SU-DHL-6 (cell line): ENCODE data around the gene C10orf71.

ENCODE experiments used
- H2AFZ ChIP-seq: fragments of 200-600 bp; sonication (generic); 2 replicates; pipeline ENCODE4 v1.6.1; 2014; ENCODE audit warnings: low read depth, mild to moderate bottlenecking, moderate library complexity, mixed read lengths, antibody characterized with exemption, low read length; ENCODE audit not compliant: severe bottlenecking
- H3F3A ChIP-seq: fragments of 200-600 bp; shearing (Covaris generic); 2 replicates; pipeline ENCODE4 v1.6.0; 2016; ENCODE audit warnings: antibody characterized with exemption, mild to moderate bottlenecking; ENCODE audit not compliant: insufficient read depth
- H3K27ac ChIP-seq: fragments of 200-600 bp; sonication (generic); 2 replicates; pipeline ENCODE4 v1.5.1; 2016; ENCODE audit warnings: low read depth, mild to moderate bottlenecking, low read length, moderate library complexity, mixed read lengths
- H3K27me3 ChIP-seq: fragments of 200-600 bp; sonication (generic), shearing (Covaris generic); 2 replicates; pipeline ENCODE4 v1.6.0; 2014; ENCODE audit warnings: mild to moderate bottlenecking, low read length
- H3K36me3 ChIP-seq: fragments of 200-600 bp; sonication (generic); 2 replicates; pipeline ENCODE4 v1.6.1; 2014; ENCODE audit warnings: mild to moderate bottlenecking, low read length, mixed read lengths
- H3K4me2 ChIP-seq: fragments of 300-600, 200-600 bp; shearing (Covaris generic), sonication (generic); 2 replicates; pipeline ENCODE4 v1.6.0; 2014; ENCODE audit warnings: low read length, low read depth, mild to moderate bottlenecking; ENCODE audit not compliant: poor library complexity, severe bottlenecking
- H3K4me3 ChIP-seq: fragments of 200-600 bp; sonication (generic); 2 replicates; pipeline ENCODE4 v1.5.1; 2014; ENCODE audit warnings: antibody characterized with exemption, low read length, mild to moderate bottlenecking, mixed read lengths; ENCODE audit not compliant: insufficient read depth, poor library complexity, severe bottlenecking
- H3K79me2 ChIP-seq: fragments of 200-600 bp; sonication (generic); 2 replicates; pipeline ENCODE4 v1.6.1; 2014; ENCODE audit warnings: mild to moderate bottlenecking, low read length, moderate library complexity; ENCODE audit not compliant: insufficient read depth
- H3K9ac ChIP-seq: fragments of 200-600 bp; sonication (generic); 2 replicates; pipeline ENCODE4 v1.7.0; 2014; ENCODE audit warnings: mild to moderate bottlenecking, low read length
- H3K9me2 ChIP-seq: fragments of 200-600 bp; sonication (generic); replicated peaks from 2 replicates; pipeline ENCODE4 v1.6.1; 2014; ENCODE audit warnings: low read length; ENCODE audit not compliant: insufficient read depth
- H3K9me3 ChIP-seq: fragments of 200-600 bp; sonication (generic); 2 replicates; pipeline ENCODE4 v1.6.1; 2014; ENCODE audit warnings: low read length, mixed read lengths; ENCODE audit not compliant: insufficient read depth
- H4K20me1 ChIP-seq: fragments of 200-600 bp; sonication (generic); 2 replicates; pipeline ENCODE4 v1.6.1; 2014; ENCODE audit warnings: low read depth, mild to moderate bottlenecking, antibody characterized with exemption, low read length, moderate library complexity, mixed read lengths
- EZH2phosphoT487 ChIP-seq: fragments of 200-600 bp; sonication (generic), shearing (Covaris generic); conservative IDR thresholded peaks from 2 replicates; pipeline ENCODE4 v1.6.1; 2018; ENCODE audit warnings: mild to moderate bottlenecking, antibody characterized with exemption, low read length, moderate library complexity, mixed read lengths
- TF ChIP-seq, protein P1 (sequence below): fragments of 200-600 bp; sonication (generic); IDR thresholded peaks from one replicate; pipeline ENCODE4 v1.5.1; 2017; ENCODE audit warnings: antibody characterized with exemption, mild to moderate bottlenecking, low read length, moderate library complexity; ENCODE audit not compliant: insufficient read depth, poor library complexity, severe bottlenecking

Gene C10orf71

DNA sequence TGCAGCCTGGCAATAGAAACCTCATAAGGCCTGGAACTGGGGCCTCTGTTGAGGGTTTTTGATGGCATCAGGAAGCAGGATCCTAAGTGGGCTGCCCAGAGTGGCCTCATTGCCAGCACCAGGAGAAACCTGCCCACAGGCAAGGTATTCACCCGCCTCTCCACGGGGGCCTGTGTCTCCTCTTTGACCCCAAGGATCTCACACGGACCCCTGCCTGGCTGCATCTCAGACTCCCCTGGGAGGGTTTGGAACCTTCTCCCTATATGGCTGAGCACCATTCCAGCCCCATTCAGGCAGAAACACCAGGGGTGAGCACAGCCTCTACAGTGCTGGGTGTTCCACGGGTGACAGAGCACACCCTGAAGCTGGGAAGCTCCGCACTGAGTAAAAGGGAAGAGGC is 14.6 kb upstream of the C10orf71 start:
- H3K4me3 ChIP-seq = no peak overlapping the region
- H3K27ac ChIP-seq = no peak overlapping the region
- H3K79me2 ChIP-seq = no peaks in the 10 kb centered on the region
- H3F3A ChIP-seq = no peaks in the 10 kb centered on the region
- no peaks in the 10 kb centered on the region for H4K20me1 ChIP-seq
- no peaks in the 10 kb centered on the region for H3K9me3 ChIP-seq
- H3K9me2 ChIP-seq = no peaks in the 10 kb centered on the region
- H2AFZ ChIP-seq = no peak overlapping the region
- no peaks in the 10 kb centered on the region for H3K36me3 ChIP-seq
- TF ChIP-seq, protein P1, sequence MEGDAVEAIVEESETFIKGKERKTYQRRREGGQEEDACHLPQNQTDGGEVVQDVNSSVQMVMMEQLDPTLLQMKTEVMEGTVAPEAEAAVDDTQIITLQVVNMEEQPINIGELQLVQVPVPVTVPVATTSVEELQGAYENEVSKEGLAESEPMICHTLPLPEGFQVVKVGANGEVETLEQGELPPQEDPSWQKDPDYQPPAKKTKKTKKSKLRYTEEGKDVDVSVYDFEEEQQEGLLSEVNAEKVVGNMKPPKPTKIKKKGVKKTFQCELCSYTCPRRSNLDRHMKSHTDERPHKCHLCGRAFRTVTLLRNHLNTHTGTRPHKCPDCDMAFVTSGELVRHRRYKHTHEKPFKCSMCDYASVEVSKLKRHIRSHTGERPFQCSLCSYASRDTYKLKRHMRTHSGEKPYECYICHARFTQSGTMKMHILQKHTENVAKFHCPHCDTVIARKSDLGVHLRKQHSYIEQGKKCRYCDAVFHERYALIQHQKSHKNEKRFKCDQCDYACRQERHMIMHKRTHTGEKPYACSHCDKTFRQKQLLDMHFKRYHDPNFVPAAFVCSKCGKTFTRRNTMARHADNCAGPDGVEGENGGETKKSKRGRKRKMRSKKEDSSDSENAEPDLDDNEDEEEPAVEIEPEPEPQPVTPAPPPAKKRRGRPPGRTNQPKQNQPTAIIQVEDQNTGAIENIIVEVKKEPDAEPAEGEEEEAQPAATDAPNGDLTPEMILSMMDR = no peak
- no peak for TF ChIP-seq EZH2phosphoT487
- H3K9ac ChIP-seq = no peak overlapping the region
- no peak overlapping the region for H3K4me2 ChIP-seq
- no peaks in the 10 kb centered on the region for H3K27me3 ChIP-seq

DNA sequence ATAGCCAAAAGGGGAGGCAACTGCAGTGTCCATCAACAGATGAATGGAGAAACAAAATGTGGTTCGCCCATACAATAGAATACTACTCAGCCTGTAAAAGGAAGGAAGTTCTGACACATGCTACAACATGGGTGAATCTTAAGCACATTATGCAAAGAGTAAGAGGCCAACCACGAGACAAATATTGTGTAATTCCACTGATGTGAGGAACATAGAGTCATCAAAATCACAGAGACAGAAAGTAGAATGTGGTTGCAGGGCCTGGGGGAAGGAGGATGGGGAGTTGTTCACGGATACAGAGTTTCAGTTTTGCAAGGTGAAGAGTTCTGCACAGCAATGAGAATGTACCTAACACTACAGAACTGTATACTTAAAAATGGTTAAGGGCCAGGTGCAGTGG is 13.7 kb upstream of the C10orf71 start:
- H2AFZ ChIP-seq = no peak overlapping the region
- H3K79me2 ChIP-seq = no peaks in the 10 kb centered on the region
- H3F3A ChIP-seq = no peaks in the 10 kb centered on the region
- H3K9me2 ChIP-seq = no peaks in the 10 kb centered on the region
- no peaks in the 10 kb centered on the region for H3K36me3 ChIP-seq
- H3K9ac ChIP-seq = no peak overlapping the region
- H3K4me2 ChIP-seq = no peak overlapping the region
- H3K27me3 ChIP-seq = no peaks in the 10 kb centered on the region
- H3K27ac ChIP-seq = no peak overlapping the region
- TF ChIP-seq, protein P1 = no peak
- TF ChIP-seq EZH2phosphoT487 = no peak
- H3K4me3 ChIP-seq = no peak overlapping the region
- H4K20me1 ChIP-seq = no peaks in the 10 kb centered on the region
- no peaks in the 10 kb centered on the region for H3K9me3 ChIP-seq

DNA sequence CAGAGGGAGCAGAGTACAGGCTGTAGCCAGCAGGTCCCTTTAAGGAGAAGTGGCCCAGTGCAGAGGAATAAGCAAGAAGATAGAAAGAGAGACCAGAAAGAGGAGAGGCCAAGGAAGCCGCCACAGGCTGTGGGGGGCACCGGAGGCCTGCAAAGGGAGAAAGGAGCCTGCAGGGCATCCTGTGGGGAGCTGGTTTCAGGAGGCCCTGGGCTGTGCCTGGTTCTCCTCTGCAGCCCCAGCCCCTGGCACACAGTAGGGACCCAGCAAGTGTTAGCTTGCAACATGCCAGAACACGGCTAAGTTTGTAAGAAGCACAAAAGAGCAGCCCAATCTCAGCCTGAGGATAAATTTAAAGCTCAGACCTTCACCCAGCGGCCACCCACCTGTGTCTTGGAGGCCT is 12.3 kb upstream of the C10orf71 start:
- Histone ChIP-seq H3K79me2 (no peaks in the 10 kb centered on the region), H3K4me2 (no peak overlapping the region)

More for the DNA sequence above, 12.3 kb upstream of the C10orf71 start:
- H3K9me3 ChIP-seq = no peaks in the 10 kb centered on the region
- H2AFZ ChIP-seq = no peak overlapping the region
- no peaks in the 10 kb centered on the region for H3F3A ChIP-seq
- H3K9me2 ChIP-seq = no peaks in the 10 kb centered on the region
- H3K9ac ChIP-seq = no peak overlapping the region
- H3K4me3 ChIP-seq = no peak overlapping the region
- no peaks in the 10 kb centered on the region for H3K36me3 ChIP-seq
- no peak overlapping the region for H3K27ac ChIP-seq
- no peaks in the 10 kb centered on the region for H3K27me3 ChIP-seq
- H4K20me1 ChIP-seq = no peaks in the 10 kb centered on the region
- no peak for TF ChIP-seq EZH2phosphoT487
- TF ChIP-seq, protein P1 = no peak
